Measurements from ENCODE around the gene MARCHF2.
"Not testable (repeated sequence)": the region's sequence is repeated elsewhere in the genome, so short reads cannot be mapped to it uniquely, and the experiment has no call there.

MARCHF2 gene

DNA sequence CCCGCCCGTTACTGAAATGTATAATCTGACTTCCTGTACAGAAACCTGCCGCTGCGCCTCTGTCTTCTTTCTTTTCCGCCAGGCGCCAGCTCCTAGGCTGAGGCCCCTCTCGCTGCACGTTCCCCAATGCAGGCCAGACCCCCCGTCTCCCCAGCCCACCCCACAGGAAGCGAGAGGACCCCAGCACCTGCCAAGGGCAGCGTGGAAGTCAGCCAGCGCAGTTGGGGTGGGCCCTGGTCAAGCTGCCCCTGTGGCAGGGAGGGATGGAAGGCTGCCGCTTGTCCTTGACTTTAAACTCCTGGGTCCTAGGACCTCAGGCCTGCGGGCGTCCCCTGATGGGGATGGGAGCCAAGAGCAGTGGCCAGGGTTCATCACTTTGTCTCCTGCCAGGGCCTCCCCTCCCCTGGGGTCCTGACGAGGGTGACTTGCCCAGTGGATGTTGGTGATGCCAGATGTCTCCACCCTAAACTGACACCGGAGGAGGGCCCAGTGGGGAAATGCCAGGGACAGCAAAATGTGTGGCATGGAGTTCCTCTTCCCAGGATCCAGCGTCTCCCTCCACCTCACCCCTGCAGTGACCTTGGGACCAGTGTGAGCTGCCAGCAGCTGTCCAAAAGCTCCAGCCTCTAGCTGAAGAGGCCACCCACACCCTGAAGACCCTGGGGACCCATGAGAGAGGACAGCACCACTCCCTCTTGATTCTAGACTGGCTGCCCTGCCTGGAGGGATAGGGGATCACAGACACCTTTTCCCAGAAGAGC is 8.5 kb upstream of the MARCHF2 start:
- no peak for DNase-seq (ENCODE audit: low read depth in 1 of 2, low spot score in 1 of 2)

- DNase-seq (ENCODE audit: low read depth in 1 of 2, low spot score in 1 of 2): not testable (repeated sequence)
Measured at GRCh38 chr19:8410718-8411117, 2.4 kb upstream of the MARCHF2 start.

DNA sequence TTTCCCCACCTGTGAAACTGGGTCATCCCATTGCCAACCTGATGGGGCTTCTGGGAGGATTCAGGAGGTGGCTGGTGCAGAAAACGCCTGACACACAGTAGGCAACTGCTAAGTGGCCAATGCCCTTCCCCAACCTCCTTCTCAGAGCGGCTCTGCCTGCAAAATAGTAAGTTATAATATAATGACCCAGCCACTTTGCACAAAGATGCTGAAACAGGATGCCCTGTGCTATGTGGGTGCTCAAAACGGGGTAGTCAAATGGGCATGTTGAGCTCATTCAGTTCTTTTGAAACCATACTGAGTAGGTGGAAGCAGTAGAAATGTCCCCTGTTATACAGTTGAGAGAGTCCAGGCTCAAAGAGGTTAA is 507 bp downstream of the MARCHF2 start:
- DNase-seq (ENCODE audit: low read depth in 1 of 2, low spot score in 1 of 2): no peak

DNA sequence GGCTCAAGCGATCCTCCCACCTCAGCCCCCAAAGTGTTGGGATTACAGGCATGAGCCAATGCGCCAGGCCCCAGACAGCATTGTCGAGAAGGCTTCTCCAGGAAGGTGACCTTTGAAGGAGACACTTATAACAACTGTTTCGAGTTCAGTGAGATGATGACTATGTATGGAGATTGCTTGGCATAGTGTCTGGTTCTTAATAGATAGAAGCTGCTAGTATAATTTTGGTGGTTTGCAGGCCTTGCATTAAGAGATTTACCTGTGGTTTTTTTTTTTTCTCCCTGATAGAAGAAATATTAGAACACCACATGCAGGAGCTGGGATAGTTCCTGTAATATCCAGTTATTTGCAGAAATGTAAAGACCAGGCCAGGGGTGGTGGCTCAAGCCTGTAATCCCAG is 3.7 kb downstream of the MARCHF2 start:
- no peak for DNase-seq (ENCODE audit: low read depth in 1 of 2, low spot score in 1 of 2)

DNA sequence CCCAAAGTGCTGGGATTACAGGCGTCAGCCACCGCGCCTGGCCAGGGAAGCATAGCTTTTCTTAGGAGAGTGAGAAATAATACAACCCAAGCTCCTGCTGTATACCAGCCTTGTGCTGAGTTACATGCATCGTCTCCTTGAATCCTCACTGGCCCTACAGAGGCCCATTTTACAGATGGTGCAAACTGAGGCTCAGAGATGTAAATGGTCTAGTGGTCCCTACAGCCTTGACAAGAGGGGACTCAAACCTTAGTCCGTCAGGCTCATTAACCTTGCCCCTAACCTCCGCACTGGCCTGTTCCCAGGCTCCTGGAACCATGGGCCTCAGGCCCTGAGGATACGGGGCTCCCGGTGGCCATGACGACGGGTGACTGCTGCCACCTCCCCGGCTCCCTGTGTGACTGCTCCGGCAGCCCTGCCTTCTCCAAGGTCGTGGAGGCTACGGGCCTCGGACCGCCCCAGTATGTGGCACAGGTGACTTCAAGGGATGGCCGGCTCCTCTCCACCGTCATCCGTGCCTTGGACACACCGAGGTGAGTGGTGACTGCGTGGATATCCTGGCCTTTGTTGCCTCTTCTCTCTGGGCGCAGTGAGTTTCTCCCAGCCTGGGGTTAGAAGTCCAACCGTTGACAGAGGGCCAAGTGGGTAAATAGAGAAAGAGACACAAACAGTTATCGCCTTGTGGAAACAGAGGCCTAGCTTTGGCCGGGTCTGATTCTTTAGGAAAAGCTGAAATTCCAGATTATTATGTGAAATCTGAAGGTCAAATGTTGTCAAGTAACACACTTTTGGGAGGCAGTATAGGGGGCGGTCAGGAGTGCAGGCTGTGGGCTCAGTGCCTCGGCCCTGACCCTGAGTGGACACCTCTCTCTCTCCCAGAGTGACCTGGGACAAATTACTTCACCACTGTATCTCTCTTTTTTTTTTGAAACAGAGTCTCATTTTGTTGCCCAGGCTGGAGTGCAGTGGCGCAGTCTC is 8.7 kb downstream of the MARCHF2 start:
- no peak for DNase-seq (ENCODE audit: low read depth in 1 of 2, low spot score in 1 of 2)

- no peak for DNase-seq (ENCODE audit: low read depth in 1 of 2, low spot score in 1 of 2)
Measured at GRCh38 chr19:8423817-8424223, 10.7 kb downstream of the MARCHF2 start.

- DNase-seq (ENCODE audit: low read depth in 1 of 2, low spot score in 1 of 2): not testable (repeated sequence)
Measured at GRCh38 chr19:8425331-8425730, 12.2 kb downstream of the MARCHF2 start.

- DNase-seq (ENCODE audit: low read depth in 1 of 2, low spot score in 1 of 2): no peak
Measured at GRCh38 chr19:8426283-8426682, 13.2 kb downstream of the MARCHF2 start.

GRCh38 chr19:8429044-8429443 is 15.9 kb downstream of the MARCHF2 start:
- no peak for DNase-seq (ENCODE audit: low read depth in 1 of 2, low spot score in 1 of 2)

DNA sequence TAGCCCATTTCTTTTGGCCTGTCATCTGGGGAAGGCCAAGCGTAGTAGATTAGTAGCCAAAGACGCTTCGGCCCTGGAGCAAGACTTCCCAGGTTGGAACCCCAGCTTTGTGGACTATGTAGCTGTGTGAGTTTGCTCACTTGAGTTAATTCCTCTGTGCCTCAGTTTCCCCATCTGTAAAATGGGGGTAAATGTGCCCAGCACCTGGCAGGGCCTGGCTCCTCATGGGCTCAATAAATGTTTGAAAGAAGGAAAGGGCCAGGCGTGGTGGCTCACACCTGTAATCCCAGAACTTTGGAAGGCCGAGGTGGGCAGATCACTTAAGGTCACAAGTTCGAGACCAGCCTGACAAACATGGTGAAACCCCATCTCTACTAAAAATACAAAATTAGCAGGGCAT is 16.7 kb downstream of the MARCHF2 start:
- no peak for DNase-seq (ENCODE audit: low read depth in 1 of 2, low spot score in 1 of 2)

DNA sequence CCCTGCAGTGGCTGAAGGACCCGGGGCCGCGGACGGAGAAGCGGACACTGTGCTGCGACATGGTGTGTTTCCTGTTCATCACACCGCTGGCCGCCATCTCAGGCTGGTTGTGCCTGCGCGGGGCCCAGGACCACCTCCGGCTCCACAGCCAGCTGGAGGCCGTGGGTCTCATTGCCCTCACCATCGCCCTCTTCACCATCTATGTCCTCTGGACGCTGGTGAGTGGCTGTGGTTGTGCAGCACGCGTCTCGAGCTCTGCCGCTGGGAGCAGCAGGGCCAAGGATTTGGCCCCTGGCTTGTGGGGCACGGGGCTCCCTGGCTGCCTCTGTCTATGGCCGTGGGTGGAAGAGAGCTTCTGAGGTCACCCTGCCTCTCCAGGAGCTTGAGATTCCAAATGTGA is 17.5 kb downstream of the MARCHF2 start:
- DNase-seq (ENCODE audit: low read depth in 1 of 2, low spot score in 1 of 2): no peak

GRCh38 chr19:8438236-8438635 is 25.1 kb downstream of the MARCHF2 start:
- DNase-seq (ENCODE audit: low read depth in 1 of 2, low spot score in 1 of 2): no peak

DNA sequence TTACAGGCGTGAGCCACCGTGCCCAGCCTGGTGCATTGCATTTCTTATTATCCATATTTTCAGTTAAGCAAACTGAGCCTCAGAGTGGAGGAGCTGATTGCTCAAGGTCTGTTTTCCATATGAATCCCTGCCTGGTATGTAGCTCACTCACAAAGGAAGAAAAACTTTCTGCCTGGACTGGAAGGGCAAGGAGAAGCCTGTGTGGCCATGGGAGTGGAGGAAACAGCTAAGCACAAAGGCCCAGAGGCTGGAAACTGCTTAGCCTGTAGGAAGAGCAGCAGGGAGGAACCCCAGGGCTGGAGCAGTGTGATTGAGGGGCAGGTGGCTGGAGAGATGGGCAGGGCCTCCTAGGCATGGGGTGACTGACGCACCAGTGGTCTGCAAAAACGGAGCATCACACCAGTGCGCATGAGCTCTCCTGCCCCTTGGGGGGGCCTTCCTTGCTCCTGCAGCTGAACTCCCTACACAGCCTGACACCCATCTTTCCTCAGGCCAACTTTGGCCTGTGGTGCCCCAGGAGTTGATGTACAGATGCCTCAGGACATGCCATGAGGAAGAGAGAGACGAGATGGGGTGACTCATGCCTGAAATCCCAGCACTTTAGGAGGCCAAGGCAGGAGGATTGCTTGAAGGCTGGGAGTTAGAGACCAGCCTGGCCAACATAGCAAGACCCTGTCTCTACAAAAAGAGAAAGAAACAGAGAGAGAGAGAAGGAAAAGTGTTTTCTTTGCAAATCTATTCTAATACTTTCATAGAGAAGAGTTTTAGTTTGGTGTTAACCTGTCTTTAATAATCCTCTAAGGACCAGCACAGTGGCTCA is 28.8 kb downstream of the MARCHF2 start:
- no peak for DNase-seq (ENCODE audit: low read depth in 1 of 2, low spot score in 1 of 2)

DNA sequence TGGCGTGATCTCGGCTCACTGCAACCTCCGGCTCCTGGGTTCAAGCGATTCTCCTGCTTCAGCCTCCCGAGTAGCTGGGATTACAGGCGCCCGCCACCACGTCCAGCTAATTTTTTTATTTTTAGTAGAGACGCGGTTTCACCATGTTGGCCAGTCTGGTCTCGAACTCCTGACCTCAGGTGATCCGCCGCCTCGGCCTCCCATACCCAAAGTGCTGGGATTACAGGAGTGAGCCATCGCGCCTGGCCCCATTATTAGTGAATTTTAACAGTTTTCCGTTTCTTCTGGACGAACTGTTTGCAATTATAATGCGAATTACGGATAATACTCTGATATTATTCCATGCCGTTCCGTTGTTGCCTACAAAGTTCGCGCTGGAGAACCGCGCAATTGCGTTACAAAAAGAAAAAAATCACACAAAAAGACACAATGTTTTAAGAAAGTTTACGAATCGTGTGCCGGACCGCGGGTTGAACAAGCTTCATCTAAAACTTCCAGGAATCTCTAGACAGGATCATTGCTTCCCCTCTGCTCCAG is 31.1 kb downstream of the MARCHF2 start:
- not testable (repeated sequence) for DNase-seq (ENCODE audit: low read depth in 1 of 2, low spot score in 1 of 2)

DNA sequence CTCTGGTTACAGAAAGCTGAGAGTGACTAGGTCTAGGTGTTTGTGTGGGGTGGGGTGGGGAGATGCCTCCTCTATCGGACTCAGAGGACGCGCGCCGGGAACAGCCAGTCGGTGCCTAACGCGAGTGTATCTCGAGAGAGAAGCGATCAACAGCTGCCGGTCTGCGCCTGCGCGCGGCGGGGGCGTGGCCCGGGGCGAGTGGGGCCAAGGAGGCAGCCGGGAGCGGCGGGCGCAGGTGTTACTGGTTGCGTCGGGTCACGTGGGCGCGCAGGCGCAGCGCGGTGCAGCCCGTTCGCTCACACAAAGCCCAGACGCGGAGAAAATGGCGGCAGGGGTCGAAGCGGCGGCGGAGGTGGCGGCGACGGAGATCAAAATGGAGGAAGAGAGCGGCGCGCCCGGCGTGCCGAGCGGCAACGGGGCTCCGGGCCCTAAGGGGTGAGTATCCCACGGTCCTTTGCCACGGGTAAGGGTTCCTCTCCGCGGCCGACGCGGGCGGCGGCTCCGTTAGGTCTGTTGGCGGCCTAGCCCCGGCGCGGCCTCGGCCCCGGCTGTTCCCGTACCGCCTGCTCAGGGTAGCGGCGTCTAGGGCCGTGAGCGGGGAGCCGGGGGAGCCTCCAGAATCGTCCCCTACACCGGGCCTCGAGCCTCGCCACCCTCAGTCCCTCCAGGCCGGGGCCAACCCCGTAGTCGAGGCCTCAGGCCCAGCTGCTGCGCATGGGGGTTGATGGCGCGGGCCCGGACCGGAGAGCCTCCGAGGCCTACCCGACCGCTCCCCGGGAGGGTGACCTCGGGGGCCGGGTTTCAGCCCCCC is 31.8 kb downstream of the MARCHF2 start, which contains the start of gene HNRNPM:
Gene HNRNPM, plus strand, starts transcription at position 299 of the 811 bp plus-strand sequence. Its CDS starts 24 bp downstream, at position 323.
- DNase-seq (ENCODE audit: low read depth in 1 of 2, low spot score in 1 of 2): peak; percentile 100

- peak; percentile 2 to 18 for DNase-seq (ENCODE audit: low read depth in 1 of 2, low spot score in 1 of 2)
Measured at GRCh38 chr19:8445488-8446001, 32.4 kb downstream of the MARCHF2 start.

DNA sequence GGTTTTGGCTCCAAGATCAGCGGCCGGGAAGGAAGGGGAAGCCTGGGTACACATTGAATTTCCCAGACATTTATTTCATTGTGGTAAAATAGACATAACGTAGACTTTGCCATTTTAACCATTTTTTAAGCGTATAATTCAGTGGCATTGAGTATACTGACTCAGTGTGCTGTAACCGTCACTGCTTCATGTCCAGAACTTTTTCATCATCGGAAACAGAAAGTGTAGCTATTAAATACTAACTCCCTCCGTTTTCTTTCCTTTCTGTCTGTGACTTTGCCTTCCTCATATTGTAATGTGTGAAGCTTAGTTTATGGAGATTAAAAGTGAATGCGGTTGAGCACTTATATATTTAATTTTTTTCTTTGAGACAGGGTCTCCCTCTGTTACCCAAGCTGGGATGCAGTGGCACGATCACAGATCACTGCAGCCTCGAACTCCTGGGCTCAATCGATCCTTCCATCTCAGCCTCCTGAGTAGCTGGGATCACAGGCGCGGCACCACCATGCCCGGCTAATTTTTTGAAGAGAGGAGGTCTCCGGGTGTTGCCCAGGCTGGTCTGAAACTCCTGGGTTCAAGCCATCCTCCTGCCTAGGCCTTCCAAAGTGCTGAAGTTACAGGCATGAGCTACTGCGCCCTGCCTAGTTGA is 33.1 kb downstream of the MARCHF2 start:
- no peak for DNase-seq (ENCODE audit: low read depth in 1 of 2, low spot score in 1 of 2)

- DNase-seq (ENCODE audit: low read depth in 1 of 2, low spot score in 1 of 2): no peak
Measured at GRCh38 chr19:8449830-8450229, 36.7 kb downstream of the MARCHF2 start.

GRCh38 chr19:8451377-8451776 is 38.3 kb downstream of the MARCHF2 start:
- no peak for DNase-seq (ENCODE audit: low read depth in 1 of 2, low spot score in 1 of 2)

Measured in stimulated activated CD4-positive, alpha-beta T cell treated with anti-CD3 and anti-CD28 coated beads, Interleukin-15, amount 100 ng/mL, for 1 hour (primary cell).